ENCODE results near the gene MRPL45. TPM values are rescaled to one million over a fixed set of nuclear protein-coding genes. Genes with fewer than 3 reads are reported as not detected.
A peak's percentile ranks its signal among the peaks of the same experiment; 100 is the strongest.

The MRPL45 gene
- total and polyA plus RNA-seq, 2 of the 13 experiments (the other 11 are each of a cell fraction or from before 2014, with no cell fraction given) = 89.5 to 157 TPM

GRCh38 chr17:38352245-38353085 is 55.5 kb downstream of the MRPL45 start:
- in situ Hi-C loops (cut with HindIII; ENCODE audit: extremely low pct_ligation_motif_present, low pct_unique_long_range_greater_than_20kb) (no loop called here), intact Hi-C loops (cut with micrococcal nuclease; ENCODE audit: unreplicated experiment) (no loop called here)
- FAIRE-seq = no peak
- Histone ChIP-seq H3K27ac (ENCODE audit: extremely low read length, insufficient read depth, low read length) (peak overlapping the region; percentile 58), H3K9ac (ENCODE audit: insufficient read depth, low read depth, low read length) (peak overlapping the region; percentile 77), H3K4me2 (ENCODE audit: low read depth, low read length) (peak overlapping the region; percentile 94), H3K79me2 (ENCODE audit: insufficient read depth, low read length) (peaks cover 46% of the 10 kb centered on the region), H3K4me1 (ENCODE audit: insufficient read depth, low read length) (peaks cover 71% of the 10 kb centered on the region), H4K20me1 (ENCODE audit: insufficient read depth, low read length) (peaks cover 17% of the 10 kb centered on the region; the same call in 1 of the 2 replicates), H3K36me3 (replicated peaks in 1 of 2; ENCODE audit: control insufficient read depth in 1 of 2, insufficient read depth in 2 of 2, low read length in 2 of 2) (no peaks in the 10 kb centered on the region), H2AFZ (ENCODE audit: low read length) (no peak overlapping the region), H3K9me3 (ENCODE audit: low read length) (no peaks in the 10 kb centered on the region), H3K27me3 (ENCODE audit: control insufficient read depth in 1 of 2, insufficient read depth in 2 of 2, low read length in 2 of 2) (no peaks in the 10 kb centered on the region; a peak in 1 of 5 replicates), H3K4me3 (replicated peaks in 1 of 3; ENCODE audit: insufficient read depth in 1 of 3, low read depth in 2 of 3, low read length in 3 of 3) (peak overlapping the region; percentile 91 to 95 (median 94))
- peak; percentile 47 for ATAC-seq
- 1% methylated on average over 31 of the region's 72 CpGs for WGBS (ENCODE audit: low lambda C conversion rate)
- no peak for DNase-seq (ENCODE audit: low spot score)
- no TSS peak for BruUV-seq (replicated peaks)
- POLR2A ChIA-PET = interaction anchor here (0.9 to 6.8 kb wide), 6 partner anchors 7 to 262 kb away, joined by 3 to 158 read pairs (median 6); no protein-coding TSS in a partner anchor
- CTCF ChIA-PET (ENCODE audit: low intra/inter-chr PET ratio, low total read pairs) = interaction anchor here (4.0 kb wide), 1 partner anchor 62 kb away, joined by 51 read pairs; no protein-coding TSS in a partner anchor
- TF ChIP-seq UBTF (CRISPR knock-in tag; IDR thresholded peaks at IDR 0.05) = peak; percentile 58
- no peak for TF ChIP-seq MEF2D (CRISPR knock-in tag; IDR thresholded peaks at IDR 0.05)
- TF ChIP-seq EHMT2 (IDR thresholded peaks at IDR 0.05; ENCODE audit: borderline replicate concordance, low read depth, low read length) = no peak
- peak; percentile 71 for TF ChIP-seq AGO2 (optimal IDR thresholded peaks at IDR 0.05; ENCODE audit: low read depth, low read length)
- 0 out of 2 replicates have a peak, but pooled peaks have one; percentile 24 for TF ChIP-seq BORCS8-MEF2B (CRISPR knock-in tag; IDR thresholded peaks at IDR 0.05)
- peak; percentile 49; the same call in 1 of the 2 replicates for TF ChIP-seq ZNF235 (CRISPR knock-in tag; IDR thresholded peaks at IDR 0.05; ENCODE audit: borderline replicate concordance)
- peak; percentile 46; the same call in 1 of the 2 replicates for TF ChIP-seq ZNF792 (CRISPR knock-in tag; IDR thresholded peaks at IDR 0.05)
- peak; percentile 84; the same call in 1 of the 2 replicates for TF ChIP-seq ZNF564 (CRISPR knock-in tag; IDR thresholded peaks at IDR 0.05)
- no peak for TF ChIP-seq PRDM10 (CRISPR knock-in tag; IDR thresholded peaks at IDR 0.05; ENCODE audit: low read depth)
- peak; percentile 62; the same call in 1 of the 2 replicates for TF ChIP-seq SNAI1 (CRISPR knock-in tag; IDR thresholded peaks at IDR 0.05; ENCODE audit: borderline replicate concordance)
- 0 out of 2 replicates have a peak, but pooled peaks have one; percentile 19 for TF ChIP-seq CAMTA2 (CRISPR knock-in tag; IDR thresholded peaks at IDR 0.05; ENCODE audit: borderline replicate concordance)
- TF ChIP-seq ARID2 (CRISPR knock-in tag; IDR thresholded peaks at IDR 0.05; ENCODE audit: borderline replicate concordance) = peak; percentile 86; the same call in 1 of the 2 replicates
